ENCODE measurements around the gene COLEC12.

The COLEC12 gene

GRCh38 chr18:434410-434809 is 66.1 kb downstream of the COLEC12 start:
- ATAC-seq: no peak

GRCh38 chr18:433960-434359 is 66.5 kb downstream of the COLEC12 start:
- ATAC-seq: no peak

- no peak for ATAC-seq
Measured at GRCh38 chr18:433298-433697, 67.2 kb downstream of the COLEC12 start.

- ATAC-seq: no peak
Measured at GRCh38 chr18:432791-433190, 67.7 kb downstream of the COLEC12 start.

- ATAC-seq: no peak
Measured at GRCh38 chr18:429030-429429, 71.5 kb downstream of the COLEC12 start.

GRCh38 chr18:427005-427404 is 73.5 kb downstream of the COLEC12 start:
- peak in 1 of 2 donors; percentile 55 for ATAC-seq

GRCh38 chr18:425106-425745 is 75.3 kb downstream of the COLEC12 start:
- no peak for ATAC-seq

- no peak for ATAC-seq
Measured at GRCh38 chr18:424668-425067, 75.8 kb downstream of the COLEC12 start.

GRCh38 chr18:424071-424661 is 76.3 kb downstream of the COLEC12 start:
- ATAC-seq: no peak

- ATAC-seq: no peak
Measured at GRCh38 chr18:422966-423365, 77.5 kb downstream of the COLEC12 start.

GRCh38 chr18:421247-422155 is 79.0 kb downstream of the COLEC12 start:
- no peak for ATAC-seq

- no peak for ATAC-seq
Measured at GRCh38 chr18:420661-421246, 79.7 kb downstream of the COLEC12 start.

- ATAC-seq: no peak
Measured at GRCh38 chr18:419541-420175, 80.8 kb downstream of the COLEC12 start.

- ATAC-seq: no peak
Measured at GRCh38 chr18:417495-417894, 83.0 kb downstream of the COLEC12 start.

- no peak for ATAC-seq
Measured at GRCh38 chr18:416930-417329, 83.6 kb downstream of the COLEC12 start.

- no peak for ATAC-seq
Measured at GRCh38 chr18:415617-416612, 84.6 kb downstream of the COLEC12 start.

GRCh38 chr18:415047-415446 is 85.5 kb downstream of the COLEC12 start:
- ATAC-seq: no peak

- no peak for ATAC-seq
Measured at GRCh38 chr18:413233-413632, 87.3 kb downstream of the COLEC12 start.

- ATAC-seq: no peak
Measured at GRCh38 chr18:410047-410455, 90.5 kb downstream of the COLEC12 start.

GRCh38 chr18:408367-408766 is 92.1 kb downstream of the COLEC12 start:
- ATAC-seq: no peak

- no peak for ATAC-seq
Measured at GRCh38 chr18:407626-408224, 92.8 kb downstream of the COLEC12 start.

All from activated CD4-positive, CD25-positive, alpha-beta regulatory T cell treated with anti-CD3 and anti-CD28 coated beads, Interleukin-2, amount 50 U/mL, for 24 hours (primary cell).